Non-pigmented ciliary epithelial cell (primary cell): ENCODE results near the gene CCDC85C.

Experiments used
- DNase-seq: peaks from one replicate; pipeline ENCODE4 v3.0.0-alpha.2; 2010; ENCODE audit warnings: low read depth

CCDC85C gene

GRCh38 chr14:99556134-99556791, 47.7 kb downstream of the CCDC85C start:
- no peak for DNase-seq

DNA sequence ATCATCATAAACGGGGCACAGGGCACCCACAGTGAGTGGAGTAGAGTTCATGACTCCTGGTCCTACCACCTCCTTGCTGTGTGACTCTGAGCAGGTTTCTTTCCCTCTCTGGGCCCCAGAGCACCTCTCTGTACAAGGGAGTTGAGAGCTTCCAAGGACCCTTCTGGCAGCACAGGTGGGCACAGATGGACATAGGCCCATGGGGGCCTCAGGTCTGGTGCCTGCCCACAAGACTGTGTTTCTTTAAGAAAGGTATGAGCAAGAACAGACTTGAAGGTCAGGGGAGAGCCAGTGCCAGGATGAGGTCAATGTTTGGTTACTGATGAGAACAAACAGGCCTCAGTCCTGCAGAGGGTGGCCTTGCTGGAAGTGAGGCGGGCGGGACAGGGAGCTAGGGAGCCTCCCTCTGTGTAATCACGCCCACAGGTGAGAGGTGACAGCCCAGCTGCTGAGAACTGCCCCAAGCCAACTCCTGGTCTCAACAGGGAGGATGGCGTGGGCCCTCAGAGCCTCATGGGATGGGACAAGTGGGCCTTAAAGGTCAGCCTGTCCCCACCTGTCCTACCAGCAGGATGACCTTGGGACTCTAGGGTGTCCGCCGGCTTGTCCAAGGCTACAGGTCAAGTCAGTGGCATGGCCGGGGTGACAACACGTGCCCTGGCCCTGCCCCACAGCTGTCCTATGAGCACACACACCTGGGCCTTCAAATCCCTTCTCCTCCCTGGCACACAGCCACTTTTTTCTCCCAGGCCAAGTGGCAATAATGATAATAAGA, 49.1 kb downstream of the CCDC85C start:
- DNase-seq, result no peak

- DNase-seq, result no peak
These were observed 49.8 kb downstream of the CCDC85C start for GRCh38 chr14:99554184-99554583.

DNA sequence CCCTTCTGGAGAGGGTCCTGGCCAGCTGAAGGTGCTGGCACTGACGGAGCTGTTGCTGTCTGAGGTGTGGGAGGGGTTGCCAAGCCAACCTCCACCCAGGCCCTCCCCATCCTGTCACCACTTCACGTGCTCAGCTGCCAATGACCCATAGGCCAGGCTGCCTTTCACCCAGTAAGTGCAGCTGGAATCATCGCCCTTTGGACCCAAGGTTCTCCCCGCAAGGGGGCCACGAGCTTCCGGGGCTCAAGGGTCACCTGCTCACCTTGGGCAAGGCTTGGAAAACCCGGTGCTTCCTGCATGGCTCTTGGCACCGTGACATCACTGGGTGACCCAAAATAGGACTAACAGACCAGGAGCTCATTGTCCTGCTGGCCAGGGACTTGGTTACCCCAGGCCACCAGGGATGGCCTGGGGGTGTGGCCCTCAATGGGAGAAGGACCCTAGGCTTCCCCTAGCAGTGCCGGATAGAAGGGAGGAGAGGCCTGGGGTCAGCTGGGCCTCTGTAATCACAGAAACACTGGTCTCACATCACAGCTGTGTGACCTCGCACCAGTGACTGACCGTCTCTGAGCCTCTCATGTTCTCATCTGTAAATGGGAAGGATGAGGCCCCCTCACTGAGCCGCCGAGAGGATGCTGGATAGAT, 51.3 kb downstream of the CCDC85C start:
- DNase-seq, result no peak

- DNase-seq, result no peak
These were observed 51.9 kb downstream of the CCDC85C start for GRCh38 chr14:99552021-99552553.

- no peak for DNase-seq
These were observed 52.7 kb downstream of the CCDC85C start for GRCh38 chr14:99551034-99551922.

DNA sequence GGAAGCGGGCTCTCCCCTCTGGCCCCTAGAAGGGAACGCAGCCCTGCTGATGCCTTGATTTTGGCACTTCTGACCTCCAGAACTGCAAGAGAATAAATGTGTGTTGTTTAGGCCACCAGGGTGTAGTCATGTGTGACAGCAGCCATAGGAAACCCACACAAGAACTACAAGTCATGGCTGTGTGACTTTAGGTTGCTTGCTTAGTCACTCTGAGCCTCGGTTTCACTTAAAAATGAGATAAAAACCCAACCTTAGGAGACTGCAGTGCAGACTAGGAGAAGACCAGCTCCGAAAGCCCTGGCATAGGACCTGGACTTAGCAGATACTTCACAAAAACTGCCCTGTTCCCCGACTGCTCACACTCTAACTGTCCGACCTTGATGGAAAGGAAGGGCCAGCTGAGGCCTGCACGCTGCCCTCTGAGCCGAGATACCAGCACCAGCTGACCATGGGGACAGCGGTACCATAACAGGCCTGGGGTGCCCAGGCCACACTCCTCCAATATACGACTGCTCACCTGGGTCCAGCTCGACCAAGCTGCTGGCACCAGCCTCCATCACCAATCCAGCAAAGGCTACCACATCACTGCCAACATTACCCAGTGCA, 53.5 kb downstream of the CCDC85C start:
- no peak for DNase-seq

DNA sequence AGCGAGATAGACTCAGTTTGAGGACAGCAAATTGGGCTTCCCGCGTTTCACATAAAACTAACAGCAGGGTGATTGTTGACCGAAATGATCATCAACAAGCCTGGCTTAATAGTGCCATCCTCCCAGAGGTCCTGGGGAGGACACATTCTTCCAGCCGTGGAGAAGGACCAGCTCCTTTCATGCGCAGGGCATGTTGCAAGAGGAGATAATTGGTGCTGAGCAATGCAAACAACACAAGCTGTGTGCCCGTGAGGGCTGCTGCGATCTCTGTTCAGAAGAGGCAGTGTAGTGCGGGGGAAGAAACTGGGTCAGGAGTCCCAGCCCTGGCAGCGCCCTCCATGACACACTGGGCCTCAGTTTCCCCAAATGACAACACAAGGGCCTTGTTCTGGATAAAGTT, 54.3 kb downstream of the CCDC85C start:
- DNase-seq, result no peak

GRCh38 chr14:99548871-99549515, 55.0 kb downstream of the CCDC85C start:
- no peak for DNase-seq

- DNase-seq, result no peak
These were observed 55.8 kb downstream of the CCDC85C start for GRCh38 chr14:99548255-99548654.

GRCh38 chr14:99546234-99546879, 57.6 kb downstream of the CCDC85C start:
- DNase-seq, result no peak

- DNase-seq, result no peak
These were observed 58.4 kb downstream of the CCDC85C start for GRCh38 chr14:99545586-99545985.

DNA sequence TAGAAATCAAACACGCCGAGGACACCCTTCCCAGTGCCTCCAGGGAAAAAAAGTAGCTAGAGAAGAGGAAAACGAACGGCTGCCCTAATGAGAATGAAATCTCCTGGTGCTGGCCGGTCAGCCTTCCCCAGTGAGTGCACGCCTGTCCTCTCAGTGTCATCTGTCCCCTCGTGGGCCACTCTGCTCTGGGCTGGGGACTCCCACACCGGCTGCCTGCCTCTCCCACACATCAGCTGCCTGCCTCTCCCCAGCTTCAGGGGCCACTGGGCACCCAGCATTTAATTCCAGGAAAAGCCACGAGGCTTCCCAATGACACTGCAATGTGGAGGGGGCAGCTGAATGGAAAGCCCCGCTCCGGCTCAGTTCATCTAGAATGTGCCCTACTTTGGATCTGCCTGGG, 59.0 kb downstream of the CCDC85C start:
- DNase-seq, result no peak

GRCh38 chr14:99543985-99544384, 60.0 kb downstream of the CCDC85C start:
- DNase-seq, result no peak

DNA sequence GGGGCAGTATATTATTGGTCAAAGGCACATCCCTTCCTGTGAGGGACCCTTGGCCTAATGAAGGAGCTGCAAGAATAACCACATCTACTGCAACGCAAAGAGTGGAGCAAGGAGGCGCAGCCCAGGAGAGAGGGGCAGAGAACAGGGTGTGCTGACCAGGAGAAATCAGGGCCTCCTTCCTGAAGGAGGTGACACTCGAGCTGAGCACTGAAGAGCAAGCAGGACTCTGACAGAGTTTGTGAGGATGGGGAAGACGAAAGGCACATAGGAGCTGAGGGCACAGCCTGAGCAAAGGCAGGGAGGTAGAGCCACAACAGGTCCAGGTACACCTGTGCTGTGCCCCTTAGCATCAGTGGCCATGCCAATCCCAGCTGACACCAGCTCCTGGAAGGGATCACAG, 60.6 kb downstream of the CCDC85C start:
- no peak for DNase-seq

DNA sequence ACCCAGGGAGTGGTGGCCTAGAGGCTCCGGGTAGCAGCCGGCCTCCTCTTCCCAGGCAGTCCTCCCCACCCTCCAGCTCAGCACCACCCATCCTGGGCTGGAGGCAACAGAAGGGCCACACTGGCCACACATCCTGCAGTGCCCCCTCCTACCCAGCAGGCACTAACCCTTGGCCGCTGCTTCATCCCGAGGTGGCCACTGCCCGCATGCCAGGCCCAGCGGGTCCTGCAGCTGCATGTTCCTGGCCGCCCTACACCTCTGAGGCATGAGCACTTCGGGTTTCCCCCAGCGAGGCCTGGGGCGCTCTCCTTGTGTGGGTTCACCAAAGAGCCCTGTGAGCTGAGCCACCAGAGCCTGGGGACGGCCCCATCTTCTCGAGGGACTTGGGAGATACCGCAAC, 61.4 kb downstream of the CCDC85C start:
- DNase-seq, result no peak

- DNase-seq, result no peak
These were observed 62.1 kb downstream of the CCDC85C start for GRCh38 chr14:99541677-99542470.

GRCh38 chr14:99541211-99541610, 62.8 kb downstream of the CCDC85C start:
- no peak for DNase-seq

DNA sequence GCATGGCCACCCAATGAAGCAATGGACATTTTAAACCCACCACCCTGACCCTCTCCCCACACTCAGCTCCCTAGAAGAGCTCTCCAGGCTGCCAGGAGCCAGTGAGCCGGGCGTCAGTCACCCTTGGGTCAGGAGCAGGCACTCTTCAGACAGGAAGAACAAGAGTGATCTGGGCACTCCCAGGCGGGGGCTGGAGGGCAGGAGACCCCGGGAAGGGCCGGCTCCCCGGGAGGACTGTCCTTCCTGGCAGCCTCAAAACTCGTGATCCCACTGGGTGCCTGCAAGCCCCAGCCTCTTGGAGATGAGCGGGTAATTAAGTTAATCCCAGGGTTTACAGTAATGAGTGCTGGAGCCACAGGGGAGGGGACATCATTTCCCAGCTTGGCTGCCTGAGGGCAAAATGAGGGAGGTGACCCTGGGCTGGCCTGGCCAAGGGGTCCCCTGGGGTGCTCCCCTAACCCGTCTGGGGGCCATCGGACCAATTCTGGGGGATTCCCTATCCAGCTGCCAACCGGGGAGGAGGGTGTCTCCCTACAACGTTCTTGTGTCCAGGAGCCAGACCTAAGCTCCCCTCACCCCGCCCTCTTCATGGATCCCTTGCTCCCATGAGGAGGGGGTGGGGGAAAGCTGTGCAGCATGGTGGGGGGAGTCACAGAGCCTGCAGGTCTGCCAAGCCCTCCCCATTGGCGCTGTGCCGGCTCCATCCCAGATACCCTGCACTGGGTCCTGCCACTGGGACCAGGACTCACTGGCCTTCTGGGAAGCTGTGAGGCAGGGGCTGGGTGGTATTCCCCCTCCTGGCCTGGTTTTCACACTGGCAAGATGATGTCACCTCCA, 63.6 kb downstream of the CCDC85C start:
- no peak for DNase-seq
